NK-92 (cell line): ENCODE results near the gene CEP41.
"Not testable (repeated sequence)": the region's sequence is repeated elsewhere in the genome, so short reads cannot be mapped to it uniquely, and the experiment has no call there.

Experiments
- DNase-seq: peaks from one replicate; lab custom pipeline; 2025; ENCODE audit not compliant: unreplicated experiment; lab: John Stamatoyannopoulos, UW

Gene CEP41

GRCh38 chr7:130463553-130464434, 23.0 kb upstream of the CEP41 start:
- DNase-seq = no peak

- no peak for DNase-seq
Measured at GRCh38 chr7:130461272-130461671, 20.5 kb upstream of the CEP41 start.

DNA sequence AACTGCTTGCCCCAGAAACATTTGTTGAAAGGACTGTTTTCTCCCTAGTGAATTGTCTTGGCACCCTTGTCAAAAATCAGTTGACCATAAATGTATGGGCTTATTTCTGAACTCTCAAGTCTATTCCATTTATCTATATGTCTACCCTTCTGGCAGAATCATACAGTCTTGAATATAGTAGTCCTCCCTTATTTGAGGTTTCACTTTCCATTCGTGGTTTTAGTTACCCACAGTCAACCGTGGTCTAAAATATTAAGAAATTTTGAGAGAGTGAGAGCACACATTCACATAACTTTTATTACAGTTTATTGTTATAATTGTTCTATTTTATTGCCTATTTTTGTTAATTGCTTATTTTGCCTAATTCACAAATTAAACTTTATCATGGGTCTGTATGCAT, 17.4 kb upstream of the CEP41 start:
- DNase-seq = no peak

GRCh38 chr7:130454959-130455358, 14.1 kb upstream of the CEP41 start:
- no peak for DNase-seq

DNA sequence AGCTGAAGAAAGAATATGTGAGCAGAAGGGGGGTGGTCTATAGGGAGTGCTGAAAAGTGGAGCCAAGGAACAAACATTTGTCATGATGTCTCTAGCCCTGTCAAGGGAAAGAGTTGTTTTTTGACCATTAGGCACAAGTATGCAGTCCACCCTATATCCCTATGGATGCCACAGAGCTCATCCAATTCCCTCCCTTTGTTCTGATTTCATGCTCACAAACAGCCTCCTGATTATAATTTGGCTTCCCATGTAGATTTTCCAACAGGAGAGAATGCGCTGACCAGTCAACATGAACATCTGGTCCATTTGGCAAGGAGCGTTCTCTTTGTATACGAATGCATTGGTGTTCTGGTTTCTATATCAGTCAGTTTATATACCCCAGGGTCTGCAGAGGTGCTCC, 12.1 kb upstream of the CEP41 start:
- DNase-seq = no peak

- DNase-seq = not testable (repeated sequence)
Measured at GRCh38 chr7:130451344-130451743, 10.5 kb upstream of the CEP41 start.

DNA sequence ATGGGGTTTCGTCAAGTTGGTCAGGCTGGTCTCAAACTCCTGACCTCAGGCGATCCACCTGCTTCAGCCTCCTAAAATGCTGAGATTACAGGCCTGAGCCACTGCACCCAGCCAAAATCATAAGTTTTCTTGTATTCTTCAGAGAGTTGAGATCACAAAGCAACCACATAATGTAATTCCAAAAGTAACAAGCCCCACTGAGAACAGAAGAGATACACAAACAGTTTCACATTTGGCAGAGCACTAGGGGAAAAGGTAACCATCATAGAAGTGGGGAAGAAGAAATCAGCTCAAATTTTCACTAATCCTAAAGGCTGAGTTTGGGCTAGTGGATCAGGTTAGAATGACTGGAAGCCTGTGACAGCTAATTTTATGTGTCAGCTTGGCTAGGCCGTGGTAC, 5.4 kb upstream of the CEP41 start:
- no peak for DNase-seq

DNA sequence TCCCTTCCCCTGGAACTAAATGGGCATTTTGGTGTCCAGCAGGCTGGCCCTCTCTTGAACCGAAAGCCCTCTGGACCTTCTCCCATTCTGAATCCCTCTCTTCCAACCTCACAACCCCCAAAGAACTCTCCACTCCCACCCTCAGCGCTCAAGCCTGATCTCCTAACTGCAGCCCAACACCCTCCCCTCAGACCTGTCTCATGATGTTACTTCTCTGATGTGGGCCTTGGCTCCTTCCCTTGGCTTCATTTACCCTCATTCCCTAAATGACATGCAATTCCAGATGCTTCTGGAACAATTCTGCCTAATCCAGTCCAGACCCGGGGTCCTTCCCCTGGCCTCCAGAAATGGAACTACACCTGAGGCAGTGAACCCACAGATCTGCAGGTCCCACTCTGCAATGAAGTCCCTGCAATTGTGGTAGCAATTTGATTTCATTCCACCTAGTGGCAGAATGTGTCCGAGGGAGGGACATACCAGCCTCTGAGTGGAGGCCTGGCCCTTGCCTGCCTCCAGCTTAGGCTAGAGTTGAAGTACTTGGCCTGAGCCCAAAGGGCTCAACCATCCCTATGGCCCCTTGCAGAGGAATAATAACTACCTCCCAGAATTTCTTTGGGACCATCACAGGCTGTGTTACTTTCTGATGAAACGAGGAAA, 4.1 kb upstream of the CEP41 start:
- DNase-seq = no peak

GRCh38 chr7:130444234-130444633, 3.4 kb upstream of the CEP41 start:
- no peak for DNase-seq

- DNase-seq = no peak
Measured at GRCh38 chr7:130442601-130443000, 1.8 kb upstream of the CEP41 start.

DNA sequence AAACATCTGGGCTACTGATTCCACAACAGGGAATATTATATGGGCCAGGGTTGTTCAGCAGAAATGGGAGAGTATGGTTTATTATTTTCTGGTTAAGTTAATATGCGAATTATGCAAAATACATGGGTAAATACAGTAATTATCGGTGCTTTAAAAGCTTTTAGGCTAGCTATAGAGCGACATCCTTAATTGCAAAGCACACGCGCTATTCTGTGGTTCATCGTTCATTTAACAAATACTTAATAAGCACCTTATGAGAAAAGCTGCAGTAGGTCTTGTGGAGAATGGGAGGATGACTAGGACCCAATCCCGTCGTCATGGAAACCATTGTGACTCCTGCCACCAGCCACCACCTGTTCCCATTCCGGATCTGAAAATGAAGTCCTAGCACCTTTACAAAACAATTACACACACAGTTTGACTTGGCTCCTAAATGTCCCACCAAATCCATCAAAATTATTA, 623 bp upstream of the CEP41 start:
- no peak for DNase-seq

DNA sequence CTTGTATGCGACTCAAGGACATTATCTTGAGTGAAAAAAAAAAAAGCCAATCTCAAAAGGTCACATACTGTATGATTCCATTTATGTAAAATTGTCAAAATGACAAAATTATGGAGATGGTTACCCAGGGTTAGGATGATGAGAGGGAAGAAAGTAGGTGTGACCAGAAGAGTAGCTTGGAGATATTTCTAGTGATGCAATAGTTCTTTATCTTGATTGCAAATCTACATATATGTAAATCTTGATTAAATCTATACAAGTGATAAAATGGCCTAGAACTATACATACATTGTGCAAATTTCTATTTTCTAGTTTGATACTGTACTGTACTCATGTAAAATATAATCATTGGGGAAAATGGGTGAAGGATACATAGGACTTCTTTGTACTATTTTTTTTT, 4.6 kb downstream of the CEP41 start:
- no peak for DNase-seq

DNA sequence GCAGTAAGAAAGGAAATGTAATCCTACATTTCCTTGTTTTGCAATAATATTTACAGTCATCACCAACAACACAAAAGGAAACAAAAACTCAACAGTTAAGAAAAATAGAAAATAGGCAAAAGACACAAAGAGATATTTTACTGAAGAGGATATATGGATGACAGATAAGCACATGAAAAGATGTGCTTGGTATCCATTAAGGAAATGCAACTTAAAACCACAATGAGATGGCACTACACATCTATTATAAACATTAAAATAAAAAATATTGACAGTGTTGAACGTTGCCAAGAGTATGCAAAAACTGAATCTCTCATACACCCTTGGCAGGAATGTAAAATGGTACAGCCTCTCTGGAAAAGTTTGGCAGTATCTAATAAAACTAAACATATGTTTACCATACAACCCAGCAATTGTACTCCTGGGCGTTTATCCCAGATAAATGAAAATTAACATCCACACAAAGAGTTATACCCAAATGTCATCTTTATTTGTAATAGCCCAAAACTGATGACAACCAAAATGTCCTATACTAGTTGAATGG, 5.4 kb downstream of the CEP41 start:
- no peak for DNase-seq

GRCh38 chr7:130433301-130433700, 7.5 kb downstream of the CEP41 start:
- no peak for DNase-seq

DNA sequence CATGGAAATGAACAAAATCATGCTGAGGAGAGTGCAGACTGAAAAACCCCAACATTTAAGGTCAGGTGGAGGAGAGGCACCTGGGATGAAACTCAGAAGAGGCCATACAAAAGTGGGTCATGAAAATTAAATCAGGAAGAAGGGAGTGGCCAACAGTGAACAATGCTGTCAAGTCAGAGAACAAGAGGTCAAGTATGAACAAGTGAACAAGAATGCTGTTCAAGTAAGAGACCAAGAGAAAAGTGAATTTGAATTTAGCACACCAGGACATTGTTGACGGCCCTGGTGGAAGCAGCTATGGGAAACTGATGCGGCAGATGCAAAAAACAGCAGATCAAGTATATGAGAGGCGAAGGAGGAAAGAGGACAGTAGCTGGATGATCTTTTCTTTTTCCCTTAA, 7.9 kb downstream of the CEP41 start:
- DNase-seq = no peak

- DNase-seq = no peak
Measured at GRCh38 chr7:130430841-130431666, 9.8 kb downstream of the CEP41 start.

DNA sequence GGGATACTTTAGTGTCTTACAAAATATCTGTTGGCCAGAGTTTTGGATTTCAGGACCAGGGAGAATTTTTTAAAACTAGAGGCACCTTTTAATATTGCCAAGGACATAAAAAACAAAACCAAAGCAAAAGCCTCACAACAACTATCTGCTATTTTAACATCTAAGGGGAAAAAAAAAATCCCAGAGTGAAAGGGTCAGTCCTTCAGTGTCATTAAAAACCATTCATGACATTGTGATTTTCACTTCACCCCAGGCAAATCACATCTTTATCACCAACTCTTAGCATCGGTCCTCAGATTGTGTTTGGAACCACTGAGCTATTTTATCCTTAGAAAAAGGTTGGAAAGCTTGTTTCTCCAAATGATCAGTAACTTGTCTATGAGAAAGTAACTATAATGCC, 10.7 kb downstream of the CEP41 start:
- no peak for DNase-seq

DNA sequence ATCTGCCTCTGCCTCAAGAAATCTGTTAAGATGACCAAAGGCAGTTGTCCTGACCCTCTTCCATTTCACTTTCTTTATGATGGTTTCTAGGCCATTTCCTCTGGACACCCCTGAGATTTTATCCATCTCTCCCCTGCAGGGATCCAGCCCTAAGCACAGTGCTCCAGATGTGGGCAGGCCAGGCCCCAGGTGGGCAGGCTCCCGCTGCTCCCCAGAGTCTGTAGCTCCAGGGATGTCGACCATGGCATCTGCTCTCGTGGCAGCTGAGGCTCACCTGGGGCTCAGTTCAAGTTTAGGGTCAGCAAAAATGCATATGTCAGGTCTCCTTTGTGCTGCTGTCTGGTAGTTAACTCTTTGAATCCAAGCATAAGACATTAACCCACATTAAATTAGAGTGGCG, 11.8 kb downstream of the CEP41 start:
- DNase-seq = no peak

DNA sequence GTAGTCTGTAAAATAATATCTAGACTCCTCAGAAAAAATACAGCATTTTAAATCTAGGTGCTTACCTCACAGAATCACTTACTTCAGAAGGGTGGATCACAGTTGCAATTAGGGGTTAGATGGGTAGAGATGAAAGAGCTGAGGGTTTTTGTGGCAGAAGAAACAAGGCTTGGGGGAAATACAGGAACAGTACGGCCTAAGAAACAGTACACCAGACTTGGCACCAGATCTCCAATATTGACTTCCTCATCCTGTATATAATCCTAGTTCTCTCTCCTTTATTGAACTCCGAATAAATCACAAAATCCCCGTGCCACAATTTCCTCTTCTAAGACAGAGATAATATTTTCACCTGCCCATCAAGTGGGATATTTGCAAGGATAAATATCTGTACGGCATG, 14.3 kb downstream of the CEP41 start:
- DNase-seq = no peak

DNA sequence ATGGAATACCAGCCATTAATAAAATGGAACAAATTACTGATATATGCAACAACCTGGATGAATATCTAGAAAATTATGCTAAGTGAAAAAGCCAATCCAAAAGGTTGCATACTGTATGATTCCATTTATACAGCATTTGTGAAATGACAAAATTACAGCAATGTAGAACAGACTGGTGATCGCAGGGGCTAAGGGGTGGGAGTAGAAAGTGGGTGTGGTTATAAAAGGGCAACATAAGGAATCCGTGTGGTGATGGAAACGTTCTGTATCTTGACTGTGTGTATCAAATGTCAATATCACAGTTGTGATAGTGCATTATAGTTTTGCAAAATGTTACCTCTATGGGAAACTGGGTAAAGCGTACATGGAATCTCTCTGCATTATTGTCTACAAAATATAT, 15.0 kb downstream of the CEP41 start:
- no peak for DNase-seq

- DNase-seq = no peak
Measured at GRCh38 chr7:130423501-130424037, 17.2 kb downstream of the CEP41 start.
